HG03060 (cell line): ENCODE results near the gene EVPL.
"Not testable (repeated sequence)": the region's sequence is repeated elsewhere in the genome, so short reads cannot be mapped to it uniquely, and the experiment has no call there.

Source experiments
- ATAC-seq: cut with Tn5 transposase; IDR thresholded peaks from one replicate; pipeline ENCODE4 v1.9.1; 2021; ENCODE audit warnings: low read depth, moderate number of reproducible peaks; ENCODE audit not compliant: unreplicated experiment

EVPL gene

GRCh38 chr17:75970626-75971025 is 56.5 kb downstream of the EVPL start:
- no peak for ATAC-seq

GRCh38 chr17:75970011-75970523 is 57.0 kb downstream of the EVPL start:
- ATAC-seq = no peak

GRCh38 chr17:75969044-75969443 is 58.1 kb downstream of the EVPL start:
- ATAC-seq = not testable (repeated sequence)

GRCh38 chr17:75965468-75965867 is 61.6 kb downstream of the EVPL start:
- no peak for ATAC-seq

GRCh38 chr17:75959839-75960511 is 67.1 kb downstream of the EVPL start:
- ATAC-seq = no peak

GRCh38 chr17:75959051-75959838 is 67.9 kb downstream of the EVPL start:
- no peak for ATAC-seq
